Stimulated activated CD8-positive, alpha-beta memory T cell treated with anti-CD3 and anti-CD28 coated beads, Interleukin-7, amount 100 ng/mL, for 4 hours (primary cell): Measurements from ENCODE around the gene MTHFD2L.

Experiments used
- DNase-seq, 2 donors: peaks; one replicate each; pipeline ENCODE4 v3.0.0-alpha.2; 2020; ENCODE audit warnings: low read depth in 2 of 2

MTHFD2L gene

DNA sequence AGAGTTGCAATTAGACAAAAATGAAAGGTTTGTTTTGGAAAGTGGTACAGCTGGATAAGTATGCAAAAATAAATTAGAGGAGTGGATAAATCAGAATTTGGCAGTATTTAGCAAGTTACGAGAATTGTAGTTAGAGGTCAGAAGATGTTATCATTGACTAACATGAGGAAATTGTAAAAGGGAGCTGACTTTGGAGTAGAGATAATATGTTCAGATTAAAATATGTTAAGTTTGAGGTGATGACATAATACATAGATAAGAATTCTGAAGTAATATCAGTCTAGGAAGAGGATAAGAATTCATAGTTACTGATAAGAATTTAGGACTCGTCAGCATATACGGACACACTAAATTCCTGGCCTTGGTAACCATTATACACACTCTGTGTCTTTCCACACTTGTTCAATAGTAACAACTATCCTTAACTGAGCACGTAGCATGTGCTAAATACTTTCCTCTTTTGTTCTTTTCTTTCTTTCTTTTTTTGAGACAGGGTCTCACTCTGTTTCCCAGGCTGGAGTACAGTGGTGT is 146.2 kb downstream of the MTHFD2L start:
- DNase-seq = no peak

DNA sequence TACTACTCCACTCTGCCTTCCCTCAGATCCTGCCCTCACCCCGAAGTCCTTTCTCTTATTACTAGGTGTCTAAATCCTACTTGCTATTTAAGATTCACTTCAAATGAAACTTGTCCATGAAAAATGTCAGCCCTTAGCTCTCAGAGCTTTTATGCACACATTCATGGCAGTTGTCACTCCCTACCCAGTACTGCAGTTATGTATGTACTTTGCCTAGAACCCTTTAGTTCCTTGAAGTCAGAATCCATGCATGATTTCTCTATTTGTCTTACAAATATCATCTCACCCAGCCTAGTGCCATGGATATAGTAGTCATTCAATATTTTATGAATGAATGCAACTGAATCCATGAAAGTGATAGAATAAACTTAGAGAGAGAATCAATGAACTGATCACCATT is 147.1 kb downstream of the MTHFD2L start:
- no peak for DNase-seq

DNA sequence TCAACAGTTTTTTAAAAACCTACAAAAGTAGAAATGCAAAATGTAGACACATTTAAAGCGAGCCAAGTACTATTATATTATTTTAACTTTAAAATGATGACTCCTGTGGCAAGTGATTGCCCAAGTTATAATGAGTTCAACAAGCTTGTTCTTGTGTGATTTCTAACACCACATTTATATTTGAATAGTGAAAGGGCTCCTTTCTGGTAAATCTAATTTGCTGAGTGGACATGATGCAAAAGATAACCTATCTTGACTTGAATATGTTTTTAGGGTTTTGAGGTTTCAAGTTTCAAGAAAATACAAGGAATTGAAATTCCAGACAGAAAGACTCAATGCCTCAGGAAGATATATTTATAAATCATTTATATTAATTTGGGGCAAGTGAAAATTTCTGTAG is 149.3 kb downstream of the MTHFD2L start:
- no peak for DNase-seq

DNA sequence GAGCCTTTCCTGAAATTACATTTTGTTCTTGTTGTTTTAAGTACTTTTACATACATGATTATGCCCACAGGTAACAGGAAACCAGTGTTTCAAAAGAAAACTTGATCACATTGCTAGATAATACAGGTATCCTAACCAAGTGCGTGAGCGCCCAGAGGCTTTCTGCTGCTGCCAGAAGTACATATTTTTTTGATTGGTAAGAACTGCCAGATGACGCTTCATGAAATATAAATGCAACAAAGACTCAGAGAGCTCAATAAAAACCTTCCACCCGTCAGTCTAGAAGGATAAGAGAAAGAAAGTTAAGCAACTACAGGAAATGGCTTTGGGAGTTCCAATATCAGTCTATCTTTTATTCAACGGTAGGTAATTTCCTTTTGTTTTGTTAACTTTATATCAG is 150.3 kb downstream of the MTHFD2L start, which contains the start of gene EPGN:
TSS of gene EPGN (plus strand) at position 256 of the 400 bp plus-strand sequence. CDS start at position 320, 64 bp downstream.
- DNase-seq = no peak

DNA sequence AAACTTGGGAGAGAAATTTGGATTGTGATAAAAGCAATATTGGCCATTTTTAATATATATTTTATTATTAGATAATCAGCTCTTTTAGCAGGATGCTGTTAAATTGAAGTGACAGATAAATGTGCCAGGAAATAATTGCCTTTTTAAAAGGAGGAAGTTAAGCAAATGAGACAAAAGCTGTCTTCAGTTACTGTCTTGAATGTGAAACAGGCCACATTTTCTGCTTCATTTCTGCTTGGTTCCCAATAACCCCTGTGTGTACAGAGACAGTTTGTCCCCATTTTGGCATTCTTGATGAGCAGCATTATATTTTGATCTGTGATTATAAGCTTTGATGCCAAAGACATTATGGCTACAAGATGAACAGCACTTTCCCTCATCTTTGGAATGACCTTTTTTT is 151.3 kb downstream of the MTHFD2L start:
- no peak for DNase-seq

DNA sequence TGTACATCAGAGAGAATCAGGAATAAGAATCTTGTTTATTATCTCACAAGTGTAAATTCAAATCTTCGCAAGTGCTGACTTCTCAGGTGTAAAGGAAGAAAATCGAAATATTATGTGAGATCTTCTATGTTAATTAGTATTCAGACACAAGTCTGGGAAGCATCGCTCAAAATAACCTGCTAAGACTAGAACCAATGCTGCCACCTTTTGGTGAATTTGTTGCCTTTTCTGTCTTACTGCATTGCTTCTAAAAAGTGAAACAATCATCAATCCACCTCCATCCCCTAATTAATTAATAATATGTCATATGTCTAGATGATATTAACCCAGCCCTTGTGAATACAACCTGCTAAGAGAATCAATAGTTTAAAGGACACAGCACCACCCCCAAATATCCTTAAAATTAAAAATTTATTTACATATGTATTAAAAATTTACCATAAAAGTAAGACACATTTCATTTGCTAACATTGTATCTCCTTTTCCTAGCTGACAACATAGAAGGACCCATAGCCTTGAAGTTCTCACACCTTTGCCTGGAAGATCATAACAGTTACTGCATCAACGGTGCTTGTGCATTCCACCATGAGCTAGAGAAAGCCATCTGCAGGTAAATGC is 153.9 kb downstream of the MTHFD2L start:
- no peak for DNase-seq

DNA sequence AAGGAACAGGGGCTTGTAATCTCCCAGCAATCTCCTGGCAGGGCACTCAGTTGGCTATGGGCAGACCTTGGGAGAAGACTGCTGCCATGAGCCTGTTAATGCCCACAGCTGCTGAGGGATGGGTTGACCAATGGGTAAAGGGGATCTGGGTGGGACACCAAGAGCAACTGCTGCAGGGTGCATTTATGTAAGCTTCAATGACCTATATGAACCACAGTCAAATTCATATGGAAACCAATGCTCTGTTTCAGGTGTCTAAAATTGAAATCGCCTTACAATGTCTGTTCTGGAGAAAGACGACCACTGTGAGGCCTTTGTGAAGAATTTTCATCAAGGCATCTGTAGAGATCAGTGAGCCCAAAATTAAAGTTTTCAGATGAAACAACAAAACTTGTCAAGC is 156.4 kb downstream of the MTHFD2L start:
- DNase-seq = no peak

DNA sequence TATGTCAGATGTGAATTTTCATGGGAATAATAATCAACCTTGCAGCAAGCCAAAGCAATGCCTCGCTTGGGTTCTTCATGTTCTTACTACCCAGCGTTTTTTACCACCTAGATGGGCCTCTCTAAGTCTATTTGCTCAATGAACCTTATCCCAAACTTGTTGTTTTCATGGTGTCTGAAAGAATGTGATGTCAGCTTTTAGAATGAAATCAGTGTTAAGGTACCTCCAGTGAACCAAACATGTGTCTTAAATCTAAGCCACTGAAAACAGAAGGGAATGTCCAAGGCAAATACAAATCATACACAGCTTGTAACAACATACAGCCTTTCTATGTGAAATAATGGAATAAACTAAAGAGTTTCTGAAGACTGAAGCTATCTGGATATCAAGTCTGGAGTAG is 157.0 kb downstream of the MTHFD2L start:
- no peak for DNase-seq

DNA sequence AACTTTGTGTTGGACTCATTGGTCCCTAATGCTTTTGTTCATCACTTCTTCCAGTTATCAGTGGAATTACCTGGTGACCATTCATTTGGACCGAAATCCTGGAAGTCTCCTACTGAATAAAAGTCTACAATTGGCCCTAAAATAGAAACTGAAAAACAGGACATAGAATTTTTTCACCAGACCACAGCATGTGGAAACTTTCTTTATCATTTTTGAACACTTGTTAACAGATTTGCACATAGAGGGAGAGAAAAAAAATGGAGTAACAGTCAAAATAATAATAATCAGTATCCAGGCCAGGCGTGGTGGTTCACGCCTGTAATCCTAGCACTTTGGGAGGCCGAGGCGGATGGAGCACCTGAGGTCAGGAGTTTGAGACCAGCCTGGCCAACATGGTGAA is 157.5 kb downstream of the MTHFD2L start:
- DNase-seq = no peak

DNA sequence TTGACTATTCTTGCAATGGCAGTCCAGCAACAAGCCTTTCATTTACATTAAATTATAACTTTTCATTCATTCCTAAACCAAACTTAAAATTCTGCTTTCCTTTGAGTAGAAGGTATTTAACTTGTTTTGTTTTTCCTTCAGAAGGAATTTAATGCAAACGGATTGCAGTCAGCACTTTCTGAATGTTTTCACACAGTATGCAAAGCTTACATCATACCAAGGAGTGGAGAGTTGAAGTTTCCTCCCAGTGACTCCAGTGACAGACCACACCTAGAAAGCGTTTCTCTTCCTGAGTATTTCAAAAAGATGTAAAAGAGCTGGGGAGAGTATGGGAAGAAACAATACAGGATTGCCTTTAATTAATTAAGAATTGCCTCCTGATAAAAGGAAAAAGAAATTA is 158.5 kb downstream of the MTHFD2L start:
- no peak for DNase-seq

DNA sequence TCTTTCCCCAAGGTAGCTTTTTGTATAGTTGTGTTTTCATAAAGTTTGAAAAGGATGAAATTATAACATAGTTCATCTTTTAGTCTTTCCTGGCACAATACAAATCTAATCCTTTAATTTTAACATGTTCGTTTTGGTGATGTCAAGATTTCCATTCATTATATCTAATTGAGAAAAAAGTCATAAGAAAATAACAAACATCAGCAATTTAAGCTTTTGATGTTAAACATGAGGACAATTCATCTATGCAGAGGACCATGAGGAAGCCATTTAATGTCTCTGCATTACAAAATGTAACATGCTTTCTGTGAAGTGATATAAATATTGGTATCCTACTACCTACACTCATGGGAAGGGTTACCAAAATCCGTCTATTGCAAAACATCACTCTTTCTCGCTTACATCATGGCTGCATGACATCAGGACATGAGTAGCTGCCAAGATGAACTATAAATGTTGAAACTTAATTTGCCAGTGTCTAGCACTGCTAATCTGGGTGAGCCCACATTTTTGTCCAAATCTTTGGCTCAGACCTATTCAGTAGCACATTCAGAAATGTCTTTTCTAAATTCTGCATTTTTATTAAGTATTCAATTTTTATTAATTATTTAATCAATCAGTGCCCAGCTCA is 159.8 kb downstream of the MTHFD2L start:
- no peak for DNase-seq

DNA sequence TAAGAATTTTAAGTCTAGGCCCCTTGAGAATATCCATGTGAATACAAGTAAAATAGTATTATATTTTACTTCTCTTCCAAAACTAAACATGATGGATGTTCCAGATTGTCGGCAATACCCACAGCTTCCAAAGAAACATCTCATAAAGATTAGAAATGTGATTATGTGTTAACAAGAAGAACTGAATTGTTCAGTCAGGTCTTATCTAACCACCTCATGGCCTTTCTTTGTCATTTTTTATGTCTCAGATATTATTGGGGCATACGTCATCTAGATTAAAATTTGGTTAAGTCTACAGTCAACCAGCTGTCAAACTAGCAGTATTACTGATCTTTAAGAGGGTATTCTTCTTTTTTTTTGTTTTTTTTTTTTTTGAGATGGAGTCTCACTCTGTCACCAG is 160.4 kb downstream of the MTHFD2L start:
- no peak for DNase-seq

DNA sequence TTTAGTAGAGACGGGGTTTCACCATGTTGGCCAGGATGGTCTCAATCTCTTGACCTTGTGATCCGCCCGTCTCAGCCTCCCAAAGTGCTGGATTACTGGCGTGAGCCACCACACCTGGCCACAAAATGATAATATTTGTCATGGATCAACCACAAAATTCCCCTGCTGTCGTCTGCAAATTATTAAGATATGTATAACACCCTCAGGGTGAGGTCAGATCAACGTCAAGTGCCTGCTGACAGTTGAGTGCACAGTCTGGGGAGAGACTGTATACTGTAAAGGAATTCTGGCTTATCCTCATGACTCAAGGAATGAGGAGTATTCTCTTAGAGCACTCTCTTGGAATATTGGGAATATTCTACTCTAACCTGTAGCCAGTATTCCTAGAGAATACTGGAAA is 161.6 kb downstream of the MTHFD2L start:
- no peak for DNase-seq

DNA sequence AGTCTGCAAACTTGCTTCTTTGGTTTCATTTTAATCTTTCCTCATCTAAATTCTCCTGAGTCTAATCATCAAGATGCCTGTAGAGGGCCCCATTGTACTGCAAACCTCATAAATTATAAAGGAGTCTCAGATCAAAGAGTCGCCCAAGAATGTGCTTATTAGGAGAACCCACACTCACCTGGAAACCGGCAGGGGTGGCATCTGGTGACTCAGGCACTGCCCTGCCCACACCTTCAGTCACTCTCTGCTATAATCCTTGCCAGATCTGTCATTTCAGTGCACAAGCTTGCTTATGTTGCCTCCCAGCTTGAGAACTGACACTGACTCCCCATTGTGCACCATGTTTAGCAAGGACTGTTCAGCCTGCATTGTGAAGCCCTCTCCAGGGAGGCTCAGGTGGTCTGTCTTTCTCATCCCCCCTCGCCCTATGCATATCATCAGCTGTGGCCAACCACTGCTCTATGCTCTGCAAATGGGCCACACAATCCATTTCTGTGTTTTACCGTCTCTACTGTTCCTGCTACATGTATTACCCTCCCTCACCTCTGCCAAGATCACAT is 162.7 kb downstream of the MTHFD2L start:
- peak; percentile 7 to 13 for DNase-seq

DNA sequence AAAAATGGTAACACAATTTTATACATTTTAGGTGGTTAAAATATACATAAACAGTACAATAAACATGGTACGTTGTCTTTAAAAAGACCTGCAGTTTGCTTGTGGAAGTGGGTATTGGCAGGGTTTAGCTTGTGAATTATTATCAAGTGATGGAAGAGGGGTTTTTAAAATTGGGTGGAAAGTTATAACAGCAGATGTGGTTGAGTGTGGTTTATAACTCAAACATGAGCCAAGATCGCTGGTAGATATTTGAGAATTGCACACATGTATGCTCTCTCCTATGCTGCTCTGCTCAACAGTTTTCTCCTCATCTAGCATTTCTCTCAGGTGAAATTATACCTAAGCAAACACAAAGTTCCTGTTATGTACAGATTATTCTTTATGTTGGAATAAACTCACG is 164.4 kb downstream of the MTHFD2L start:
- no peak for DNase-seq

DNA sequence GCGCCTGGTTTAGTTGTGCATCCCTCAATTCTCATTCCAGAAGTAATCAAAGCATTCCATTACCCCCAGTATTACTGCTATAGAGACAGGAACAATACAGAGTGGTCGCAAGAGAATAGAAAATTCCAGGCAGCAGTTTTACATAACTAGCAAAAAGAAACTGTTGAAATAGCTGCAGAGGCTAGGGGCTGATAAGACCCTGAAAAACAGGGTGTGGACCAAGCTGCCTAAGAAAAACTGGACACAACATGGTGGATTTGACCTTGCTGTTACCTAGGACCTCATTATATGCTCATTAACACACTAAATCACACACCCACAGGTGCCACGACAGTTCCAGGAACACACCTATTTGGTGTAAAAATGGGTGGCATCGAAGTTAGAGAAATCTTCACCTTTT is 165.7 kb downstream of the MTHFD2L start:
- no peak for DNase-seq

DNA sequence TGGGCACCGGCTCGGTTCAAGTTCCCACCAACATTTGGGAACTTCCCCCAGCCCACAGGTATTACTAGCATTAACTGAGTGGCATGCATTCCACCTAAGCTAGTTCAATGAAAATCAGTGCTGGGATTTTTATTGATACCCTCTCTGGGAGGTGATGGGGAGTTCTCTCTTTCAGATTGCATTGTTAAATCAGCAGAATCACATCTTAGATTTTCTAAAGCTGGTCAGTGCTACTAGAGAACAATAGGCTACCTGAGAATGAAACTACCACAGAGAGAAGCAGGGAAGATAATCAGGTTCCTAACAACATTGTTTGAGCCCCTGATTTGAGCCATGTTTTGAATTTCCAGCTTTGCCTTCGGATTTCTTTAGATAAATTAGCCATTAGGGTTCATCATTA is 166.3 kb downstream of the MTHFD2L start:
- no peak for DNase-seq

DNA sequence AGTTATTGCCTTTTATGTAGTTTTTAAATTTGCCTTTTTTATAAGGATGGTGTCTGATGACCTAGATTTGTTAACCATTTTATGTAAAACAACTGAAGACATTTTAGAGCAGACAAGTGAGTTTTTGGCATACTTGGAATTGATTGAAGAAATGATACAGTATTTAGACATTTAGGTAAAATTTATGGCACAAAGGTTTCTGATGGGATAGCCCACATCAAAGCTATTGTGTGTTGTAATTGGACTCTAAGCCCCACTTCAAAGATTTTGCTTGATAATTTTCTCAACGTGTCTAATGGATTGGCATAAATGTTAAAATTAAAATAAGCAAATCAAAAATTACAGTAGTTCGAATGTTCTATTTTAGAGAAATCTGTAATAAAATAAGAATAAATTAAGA is 168.0 kb downstream of the MTHFD2L start:
- DNase-seq = no peak

DNA sequence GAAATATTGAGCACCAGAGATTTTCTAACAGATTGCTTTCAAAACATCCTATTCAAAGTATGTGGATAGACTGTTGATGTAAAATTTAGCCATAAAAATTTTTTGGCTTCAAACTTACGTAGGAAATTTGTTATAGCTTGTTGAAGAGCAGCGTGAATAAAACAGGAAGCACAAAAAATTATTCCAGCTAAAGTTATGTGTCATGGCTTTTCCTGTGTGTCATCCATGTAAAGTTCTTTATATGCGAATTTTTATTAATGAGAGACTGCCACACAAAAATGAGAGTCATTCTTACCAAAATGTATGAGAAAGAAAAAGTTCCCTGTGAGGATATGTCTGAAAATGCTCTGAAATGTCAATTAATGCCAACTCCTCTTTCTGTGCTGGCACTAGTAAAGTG is 169.8 kb downstream of the MTHFD2L start:
- no peak for DNase-seq

DNA sequence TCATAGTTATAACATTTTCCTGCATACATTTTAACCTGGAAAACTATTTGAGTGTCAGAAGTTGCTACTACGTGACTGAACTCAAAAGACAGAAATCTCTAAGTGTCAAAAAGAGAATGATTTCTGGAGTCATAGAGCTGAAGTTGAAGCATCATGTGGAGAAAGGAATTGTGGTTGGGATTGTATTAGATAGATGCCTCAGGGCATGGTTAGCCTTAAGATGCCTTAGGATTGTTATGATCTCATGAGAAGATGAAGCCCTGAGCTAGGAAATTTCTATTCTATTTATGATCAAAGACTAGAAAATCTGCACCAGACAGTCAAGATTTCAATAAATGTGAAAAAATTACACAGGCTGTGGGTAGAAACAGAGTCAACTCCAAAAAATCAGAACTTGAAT is 170.6 kb downstream of the MTHFD2L start:
- DNase-seq = no peak

DNA sequence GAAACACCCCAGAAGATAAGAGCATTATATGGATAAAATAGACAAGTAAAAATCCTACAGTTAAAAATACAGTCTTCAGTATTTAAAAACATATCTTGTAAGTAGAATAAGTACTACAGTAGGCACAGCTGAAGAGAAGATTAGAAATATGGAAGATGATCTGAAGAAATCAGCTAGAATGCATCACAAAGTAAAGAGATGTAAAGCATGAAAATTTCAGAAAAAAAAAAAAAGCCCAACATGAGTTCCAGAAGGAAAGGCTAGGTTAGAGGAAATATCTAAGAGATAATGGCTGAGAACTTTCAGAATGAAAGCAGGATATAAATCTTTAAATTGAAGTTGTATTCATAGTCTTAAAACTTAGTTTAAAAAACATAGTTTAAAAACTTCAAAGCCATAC is 171.4 kb downstream of the MTHFD2L start:
- no peak for DNase-seq

DNA sequence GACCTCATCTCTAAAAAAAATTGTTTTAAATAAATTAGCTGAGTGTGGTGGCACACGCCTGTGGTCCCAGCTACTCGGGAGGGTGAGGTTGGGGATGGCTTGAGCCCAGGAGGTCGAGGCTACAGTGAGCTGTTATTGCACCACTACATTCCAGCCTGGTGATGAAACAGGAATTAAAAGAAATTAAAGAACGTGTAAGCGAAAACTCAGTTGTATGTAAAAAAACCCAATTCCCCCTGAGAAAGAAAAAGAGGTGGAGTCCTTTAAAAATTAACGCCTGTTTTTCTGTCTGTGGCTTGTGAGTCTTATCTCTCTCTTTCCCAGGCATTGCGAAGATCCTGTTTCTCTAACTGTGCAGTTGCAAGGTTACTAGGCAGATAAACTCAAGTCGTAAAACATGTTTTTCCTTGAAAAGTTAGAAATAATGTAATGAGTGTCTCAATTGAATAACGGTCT is 172.4 kb downstream of the MTHFD2L start:
- DNase-seq = no peak

DNA sequence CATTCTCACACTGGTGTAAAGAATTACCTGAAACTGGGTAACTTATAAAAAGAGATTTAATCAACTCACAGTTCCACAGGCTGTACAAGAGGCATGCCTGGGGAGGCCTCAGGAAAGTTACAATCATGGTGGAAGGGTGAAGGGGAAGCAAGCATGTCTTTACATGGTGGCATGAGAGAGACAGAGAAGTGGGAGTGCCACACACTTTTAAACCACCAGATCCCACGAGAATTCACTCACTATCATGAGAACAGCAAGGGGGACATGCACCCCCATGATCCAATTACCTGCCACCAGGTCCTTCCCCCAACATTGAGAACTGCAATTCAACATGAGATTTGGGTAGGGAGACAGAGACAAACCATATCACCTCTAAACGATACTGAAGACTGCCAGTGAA is 173.3 kb downstream of the MTHFD2L start:
- no peak for DNase-seq
